GM12872 (cell line): ENCODE results near the gene TMCC1.

Source experiments
- CTCF ChIP-seq: IDR thresholded peaks from 3 replicates; pipeline ENCODE4 v1.5.1; 2011; ENCODE audit warnings: low read depth, mild to moderate bottlenecking, low read length, moderate library complexity; ENCODE audit not compliant: insufficient read depth

Gene TMCC1

GRCh38 chr3:129599073-129599472, 294.4 kb downstream of the TMCC1 start:
- no peak for TF ChIP-seq CTCF

- TF ChIP-seq CTCF, result no peak
These were observed 295.0 kb downstream of the TMCC1 start for GRCh38 chr3:129598484-129598883.

- TF ChIP-seq CTCF, result no peak
These were observed 295.5 kb downstream of the TMCC1 start for GRCh38 chr3:129598000-129598381.
